HG03521 (cell line): Measurements from ENCODE around the gene ERAS.
"Not testable (repeated sequence)": the region's sequence is repeated elsewhere in the genome, so short reads cannot be mapped to it uniquely, and the experiment has no call there.

Experiments
- ATAC-seq: cut with Tn5 transposase; IDR thresholded peaks from one replicate; pipeline ENCODE4 v1.9.1; 2021; ENCODE audit warnings: mild to moderate bottlenecking, moderate library complexity; ENCODE audit not compliant: unreplicated experiment

ERAS gene

DNA sequence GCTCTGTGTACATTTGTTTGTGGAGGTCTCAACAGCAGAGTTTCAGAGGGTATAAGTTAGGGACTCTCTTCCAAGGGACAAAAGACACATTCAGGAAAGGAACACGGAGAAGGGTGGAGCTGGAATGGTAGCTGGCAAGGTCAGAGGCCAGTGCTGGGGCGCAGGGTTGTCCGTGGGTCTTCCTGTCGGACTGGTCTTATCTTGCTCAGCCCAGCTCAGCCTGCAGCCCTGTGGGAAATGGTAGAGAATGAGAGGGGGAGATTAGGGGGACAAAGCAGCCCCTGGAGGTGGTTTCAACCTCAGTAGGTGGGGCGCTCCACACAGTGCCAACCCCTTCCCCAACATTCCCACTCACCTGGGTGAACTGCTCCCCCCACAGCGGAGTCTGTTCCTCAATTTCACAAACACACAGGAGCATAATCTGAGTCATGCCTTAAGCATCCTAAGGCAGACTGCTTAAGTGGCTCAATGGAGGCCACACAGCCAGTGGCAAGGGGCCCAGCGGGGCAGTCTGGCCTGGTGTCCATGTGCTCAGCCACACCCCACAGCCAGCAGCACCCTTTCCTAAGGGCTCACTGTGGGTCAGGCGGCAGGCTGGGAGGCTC lies 31.3 kb upstream of the ERAS start:
- ATAC-seq = no peak

DNA sequence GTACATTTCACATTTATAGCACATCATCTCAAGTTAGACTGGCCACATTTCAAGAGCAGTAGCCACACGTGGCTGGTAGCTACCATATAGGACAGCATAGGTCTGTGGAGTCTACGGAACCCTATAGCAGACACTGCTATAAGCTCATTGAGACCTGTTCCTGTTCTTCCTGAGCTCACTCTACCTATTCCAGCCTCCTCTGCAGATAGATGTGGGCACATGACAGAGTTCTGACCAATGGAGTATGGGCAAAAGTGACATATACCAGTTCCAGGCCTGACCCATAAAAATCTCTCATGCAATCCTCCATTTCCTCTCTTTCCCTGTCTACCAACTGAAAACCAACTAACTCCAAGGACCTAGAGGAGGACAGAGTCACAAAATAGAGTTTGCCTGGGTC lies 28.0 kb upstream of the ERAS start:
- ATAC-seq = no peak

DNA sequence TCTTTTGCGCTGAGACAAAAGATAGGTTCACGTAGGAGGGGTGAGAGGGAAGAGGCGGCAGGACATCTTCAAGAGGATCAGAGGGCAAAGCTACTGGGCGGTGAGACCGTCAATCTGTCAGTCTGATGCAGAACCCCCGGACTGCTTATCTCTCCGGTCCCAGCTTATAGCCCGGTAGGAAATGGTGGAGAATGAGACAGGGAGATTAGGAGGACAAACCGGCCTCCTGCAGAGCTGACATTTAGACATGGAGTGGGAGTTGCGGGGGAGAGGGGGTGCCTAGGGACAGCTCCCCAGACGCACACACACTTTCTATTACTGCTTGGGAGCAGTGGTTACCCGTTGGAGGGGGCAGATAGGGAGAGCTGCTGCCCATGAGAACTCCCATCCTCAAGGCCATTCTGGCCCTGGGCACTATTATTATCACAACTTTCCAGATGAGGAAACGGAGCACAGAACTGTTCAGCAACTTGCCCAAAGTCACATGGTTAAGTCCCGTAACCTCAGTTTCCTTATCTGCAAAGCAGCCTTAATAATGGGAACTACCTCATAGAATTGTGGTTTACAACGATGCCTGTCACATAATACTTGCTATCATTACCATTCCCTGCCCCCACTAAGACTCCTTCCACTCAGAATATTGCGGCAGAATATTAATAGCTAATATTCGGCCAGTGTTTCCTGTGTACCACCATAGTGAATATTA lies 25.6 kb upstream of the ERAS start:
- ATAC-seq = no peak

DNA sequence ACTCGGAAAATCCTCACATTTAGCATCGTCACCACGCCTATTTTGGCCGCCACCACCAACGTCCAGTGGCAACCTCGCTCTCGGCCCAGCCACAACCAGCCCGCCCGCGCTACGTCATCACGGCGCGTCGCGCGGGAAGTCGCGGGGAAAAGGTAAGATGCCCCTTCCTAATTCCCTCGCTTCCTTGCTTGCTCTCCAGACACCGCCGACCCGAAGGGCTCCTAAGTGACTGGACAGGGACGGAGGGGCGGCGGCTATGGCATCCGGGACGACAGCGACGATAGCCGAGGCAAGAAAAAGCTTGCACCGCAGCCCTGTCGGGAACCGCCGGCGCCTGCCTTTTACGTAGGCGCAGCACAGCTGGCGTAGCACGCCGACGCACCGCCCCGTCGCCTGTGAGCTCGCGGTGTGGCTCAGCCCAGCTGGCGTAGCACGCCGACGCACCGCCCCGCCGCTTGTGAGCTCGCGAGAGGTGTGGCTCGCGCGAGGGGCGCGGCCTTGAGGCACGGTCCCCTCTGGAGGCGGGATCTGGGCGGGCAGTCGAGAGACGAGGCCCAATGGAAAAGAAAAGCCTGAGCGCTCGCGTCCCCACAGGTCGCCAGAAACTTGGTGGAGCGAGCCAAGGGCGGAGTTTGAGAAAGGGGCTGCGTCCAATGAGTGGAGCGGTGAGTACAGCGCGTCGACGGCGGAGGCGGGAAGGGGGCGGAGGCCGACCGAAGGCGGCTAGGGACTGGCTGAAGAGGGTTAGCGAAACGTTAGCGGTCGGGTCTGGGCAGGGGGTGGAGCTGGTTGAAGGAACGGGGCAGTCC lies 24.8 kb upstream of the ERAS start, which contains the start of gene HDAC6:
Gene HDAC6, plus strand, starts transcription at position 788 of the 809 bp plus-strand sequence. CDS start 626 bp downstream, outside the sequence.
- ATAC-seq = peak; percentile 85

DNA sequence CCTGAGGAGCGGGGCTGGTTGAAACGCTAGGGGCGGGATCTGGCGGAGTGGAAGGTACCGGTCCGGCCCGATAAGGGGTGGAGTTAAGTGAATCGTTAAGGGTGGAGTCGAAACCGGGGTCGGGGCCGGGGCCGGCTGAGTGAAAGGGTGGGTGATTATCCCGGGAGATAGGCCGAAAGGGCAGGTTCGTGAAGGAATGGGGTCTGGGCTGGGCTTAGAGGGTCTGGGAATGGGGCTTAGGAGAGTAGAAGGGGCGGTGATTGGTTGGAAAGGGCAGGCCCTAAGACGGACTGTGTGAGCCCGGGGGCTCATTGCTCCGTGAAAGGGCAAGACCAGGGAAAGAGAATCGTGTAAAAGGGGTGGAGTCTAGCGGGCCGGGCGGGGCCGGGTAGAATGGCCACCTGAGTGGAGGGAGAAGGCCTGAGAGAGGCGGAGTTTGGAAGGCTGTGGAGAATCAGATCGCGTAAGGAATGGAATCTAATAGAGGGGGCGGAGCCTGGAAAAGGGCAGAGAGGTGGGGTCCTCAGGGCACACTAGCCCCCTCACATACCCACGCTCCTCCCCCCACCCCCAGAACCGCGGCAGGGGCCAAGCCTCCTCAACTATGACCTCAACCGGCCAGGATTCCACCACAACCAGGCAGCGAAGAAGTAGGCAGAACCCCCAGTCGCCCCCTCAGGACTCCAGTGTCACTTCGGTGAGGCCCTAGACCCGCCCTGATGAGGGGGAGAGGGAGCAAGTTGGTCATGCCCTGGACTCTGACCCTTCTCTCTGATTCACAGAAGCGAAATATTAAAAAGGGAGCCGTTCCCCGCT lies 24.0 kb upstream of the ERAS start:
- peak; percentile 30 for ATAC-seq

DNA sequence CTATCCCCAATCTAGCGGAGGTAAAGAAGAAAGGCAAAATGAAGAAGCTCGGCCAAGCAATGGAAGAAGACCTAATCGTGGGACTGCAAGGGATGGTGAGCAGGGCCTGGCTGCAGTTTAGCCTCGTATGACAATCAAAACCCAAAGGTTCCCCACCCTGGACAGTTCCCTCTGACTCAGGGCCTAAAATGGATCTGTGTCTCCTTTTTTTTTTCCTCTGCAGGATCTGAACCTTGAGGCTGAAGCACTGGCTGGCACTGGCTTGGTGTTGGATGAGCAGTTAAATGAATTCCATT lies 23.5 kb upstream of the ERAS start:
- no peak for ATAC-seq

DNA sequence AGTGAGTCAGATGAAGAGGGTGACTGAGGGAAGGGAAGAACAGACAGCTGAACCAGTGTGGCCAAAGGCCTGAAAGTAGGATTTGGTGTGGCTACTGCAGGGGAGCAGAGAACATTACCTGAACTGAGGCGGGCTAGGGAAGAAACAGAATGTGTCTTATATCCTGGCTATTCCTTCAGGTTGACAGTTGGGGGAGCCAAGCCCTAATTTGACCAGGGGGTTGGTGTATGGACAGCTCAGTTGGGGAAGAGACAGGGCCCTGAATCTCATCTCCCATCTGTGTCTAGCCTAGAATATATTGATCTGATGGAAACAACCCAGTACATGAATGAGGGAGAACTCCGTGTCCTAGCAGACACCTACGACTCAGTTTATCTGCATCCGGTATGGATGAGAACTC lies 20.2 kb upstream of the ERAS start:
- ATAC-seq = no peak

DNA sequence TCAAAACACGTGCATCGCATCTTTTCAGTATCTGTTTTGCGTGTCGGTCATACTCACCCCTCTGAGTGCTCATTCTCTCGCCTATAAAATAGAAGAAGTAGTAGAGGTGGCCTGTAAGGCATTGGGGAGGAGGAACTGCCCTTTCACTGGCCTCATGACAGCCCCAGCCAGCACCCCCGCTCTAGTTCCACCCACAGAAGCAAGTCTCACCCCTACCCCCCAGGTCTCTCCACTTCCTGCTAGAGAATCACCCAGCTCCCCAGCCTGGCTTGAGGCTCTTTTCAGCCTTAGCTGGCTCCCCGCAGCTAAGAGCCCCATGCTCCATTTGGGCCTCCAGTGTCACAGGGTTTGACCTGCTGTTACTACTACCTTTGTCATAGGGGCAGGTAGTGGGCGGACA lies 12.7 kb upstream of the ERAS start:
- no peak for ATAC-seq

DNA sequence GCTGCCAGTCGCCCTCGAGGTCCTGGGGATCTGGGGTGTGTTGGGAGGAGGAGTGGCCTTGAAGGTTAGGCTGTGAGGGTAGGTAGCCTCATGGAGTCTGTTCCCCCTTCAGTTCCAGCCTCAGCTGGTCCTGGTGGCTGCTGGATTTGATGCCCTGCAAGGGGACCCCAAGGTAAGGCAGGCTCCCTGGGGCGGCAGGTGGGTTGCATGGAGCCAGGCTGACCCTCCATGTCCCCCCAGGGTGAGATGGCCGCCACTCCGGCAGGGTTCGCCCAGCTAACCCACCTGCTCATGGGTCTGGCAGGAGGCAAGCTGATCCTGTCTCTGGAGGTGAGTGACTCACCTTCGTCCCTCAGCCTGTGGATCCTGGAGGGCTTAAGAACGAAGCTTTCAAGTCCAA lies 11.6 kb upstream of the ERAS start:
- ATAC-seq = no peak

DNA sequence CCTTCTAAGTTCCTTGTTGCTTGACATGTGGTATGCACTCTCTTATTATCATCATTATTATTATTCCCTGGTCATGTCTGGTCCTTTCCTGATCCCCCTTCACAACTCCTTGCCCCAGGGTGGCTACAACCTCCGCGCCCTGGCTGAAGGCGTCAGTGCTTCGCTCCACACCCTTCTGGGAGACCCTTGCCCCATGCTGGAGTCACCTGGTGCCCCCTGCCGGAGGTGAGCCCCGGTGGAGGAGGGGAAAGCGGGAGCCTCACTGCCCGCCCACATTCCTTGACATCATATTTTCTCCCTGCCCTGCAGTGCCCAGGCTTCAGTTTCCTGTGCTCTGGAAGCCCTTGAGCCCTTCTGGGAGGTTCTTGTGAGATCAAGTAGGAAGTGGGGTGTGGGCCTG lies 11.0 kb upstream of the ERAS start:
- ATAC-seq = no peak

DNA sequence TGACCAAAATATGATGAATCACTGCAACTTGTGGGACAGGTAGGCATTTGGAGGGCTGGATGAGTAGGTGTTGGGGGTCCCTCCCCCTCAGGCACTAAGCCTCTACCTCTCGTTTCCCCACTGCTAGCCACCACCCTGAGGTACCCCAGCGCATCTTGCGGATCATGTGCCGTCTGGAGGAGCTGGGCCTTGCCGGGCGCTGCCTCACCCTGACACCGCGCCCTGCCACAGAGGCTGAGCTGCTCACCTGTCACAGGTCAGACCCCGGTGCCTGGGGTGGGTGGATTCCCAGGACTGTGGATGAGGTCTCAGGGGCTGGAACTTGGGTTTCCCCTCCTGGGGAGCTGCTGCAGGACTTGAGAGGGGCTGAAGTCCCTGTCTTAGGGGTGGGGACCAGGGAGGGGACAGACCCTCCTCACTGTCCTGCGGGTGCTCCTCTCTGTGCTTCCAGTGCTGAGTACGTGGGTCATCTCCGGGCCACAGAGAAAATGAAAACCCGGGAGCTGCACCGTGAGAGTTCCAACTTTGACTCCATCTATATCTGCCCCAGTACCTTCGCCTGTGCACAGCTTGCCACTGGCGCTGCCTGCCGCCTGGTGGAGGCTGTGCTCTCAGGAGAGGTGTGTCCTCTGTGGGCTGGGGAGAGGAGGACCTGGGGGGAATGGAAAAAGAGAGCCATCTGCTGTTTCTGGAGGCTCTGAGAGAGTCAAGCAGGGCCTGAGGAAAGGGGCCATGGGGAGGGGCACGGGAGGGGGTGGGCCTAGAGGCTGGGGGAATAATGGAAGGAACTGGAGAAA lies 10.1 kb upstream of the ERAS start:
- ATAC-seq = no peak

DNA sequence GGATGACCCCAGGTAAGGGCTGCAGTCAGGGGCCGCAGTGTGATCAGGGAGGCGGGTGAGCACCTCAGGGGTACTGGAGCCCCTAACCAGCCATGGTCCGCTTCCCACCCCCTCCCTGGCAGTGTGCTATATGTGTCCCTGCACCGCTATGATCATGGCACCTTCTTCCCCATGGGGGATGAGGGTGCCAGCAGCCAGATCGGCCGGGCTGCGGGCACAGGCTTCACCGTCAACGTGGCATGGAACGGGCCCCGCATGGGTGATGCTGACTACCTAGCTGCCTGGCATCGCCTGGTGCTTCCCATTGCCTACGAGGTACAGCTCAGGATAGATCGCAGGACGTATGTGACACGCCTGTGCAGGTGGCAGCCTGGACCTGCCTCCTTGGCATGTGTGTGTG lies 8.2 kb upstream of the ERAS start:
- ATAC-seq = no peak

DNA sequence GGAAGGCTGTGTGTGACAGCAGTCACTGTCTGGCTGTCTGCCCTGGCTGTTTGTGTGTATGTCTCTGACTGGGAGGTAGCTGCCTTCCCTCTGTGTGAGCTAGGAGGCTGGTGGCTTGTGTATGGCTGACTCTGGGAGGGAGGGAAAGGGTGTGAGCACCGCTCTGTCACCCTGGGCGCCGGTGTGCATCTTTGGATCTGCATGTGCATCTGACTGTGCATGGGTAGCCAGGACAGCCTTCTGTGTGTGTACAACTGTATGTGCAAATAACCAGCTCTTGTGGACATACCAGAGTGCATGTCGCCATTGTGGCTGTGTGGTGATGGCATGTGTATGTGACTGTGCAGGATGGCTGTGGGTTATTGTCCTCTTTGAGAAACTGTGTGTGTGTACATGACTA lies 7.4 kb upstream of the ERAS start:
- ATAC-seq = no peak

DNA sequence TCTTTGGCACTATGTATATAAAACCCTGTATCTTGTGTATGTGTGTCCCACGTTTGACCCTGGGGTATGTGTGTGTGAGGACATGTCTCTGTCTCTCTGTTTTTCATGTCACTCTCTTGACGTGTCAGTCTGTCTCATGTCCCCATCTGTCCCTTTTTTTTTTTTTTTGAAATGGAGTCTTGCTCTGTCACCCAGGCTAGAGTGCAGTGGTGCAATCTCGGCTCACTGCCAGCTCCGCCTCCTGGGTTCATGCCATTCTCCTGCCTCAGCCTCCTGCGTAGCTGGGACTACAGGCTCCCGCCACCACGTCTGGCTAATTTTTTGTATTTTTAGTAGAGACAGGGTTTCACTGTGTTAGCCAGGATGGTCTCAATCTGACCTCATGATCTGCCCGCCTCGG lies 6.9 kb upstream of the ERAS start:
- not testable (repeated sequence) for ATAC-seq

DNA sequence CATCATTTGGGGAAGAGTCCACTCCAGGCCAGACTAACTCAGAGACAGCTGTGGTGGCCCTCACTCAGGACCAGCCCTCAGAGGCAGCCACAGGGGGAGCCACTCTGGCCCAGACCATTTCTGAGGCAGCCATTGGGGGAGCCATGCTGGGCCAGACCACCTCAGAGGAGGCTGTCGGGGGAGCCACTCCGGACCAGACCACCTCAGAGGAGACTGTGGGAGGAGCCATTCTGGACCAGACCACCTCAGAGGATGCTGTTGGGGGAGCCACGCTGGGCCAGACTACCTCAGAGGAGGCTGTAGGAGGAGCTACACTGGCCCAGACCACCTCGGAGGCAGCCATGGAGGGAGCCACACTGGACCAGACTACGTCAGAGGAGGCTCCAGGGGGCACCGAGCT lies 3.3 kb upstream of the ERAS start:
- no peak for ATAC-seq

DNA sequence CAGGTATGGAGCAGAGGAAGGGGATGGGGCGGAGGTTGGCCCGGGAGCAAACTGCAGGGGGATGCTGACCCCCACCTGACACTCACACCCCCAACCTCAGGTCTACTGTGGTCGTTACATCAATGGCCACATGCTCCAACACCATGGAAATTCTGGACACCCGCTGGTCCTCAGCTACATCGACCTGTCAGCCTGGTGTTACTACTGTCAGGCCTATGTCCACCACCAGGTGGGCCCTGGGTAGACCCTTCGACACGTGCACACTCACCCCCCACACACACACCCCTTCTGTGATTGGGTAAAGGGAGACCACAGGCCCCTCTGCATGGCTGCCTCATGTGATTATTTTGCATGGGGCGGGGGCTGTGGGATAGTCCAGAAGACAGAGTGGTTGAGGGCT lies 2.2 kb upstream of the ERAS start:
- ATAC-seq = no peak

DNA sequence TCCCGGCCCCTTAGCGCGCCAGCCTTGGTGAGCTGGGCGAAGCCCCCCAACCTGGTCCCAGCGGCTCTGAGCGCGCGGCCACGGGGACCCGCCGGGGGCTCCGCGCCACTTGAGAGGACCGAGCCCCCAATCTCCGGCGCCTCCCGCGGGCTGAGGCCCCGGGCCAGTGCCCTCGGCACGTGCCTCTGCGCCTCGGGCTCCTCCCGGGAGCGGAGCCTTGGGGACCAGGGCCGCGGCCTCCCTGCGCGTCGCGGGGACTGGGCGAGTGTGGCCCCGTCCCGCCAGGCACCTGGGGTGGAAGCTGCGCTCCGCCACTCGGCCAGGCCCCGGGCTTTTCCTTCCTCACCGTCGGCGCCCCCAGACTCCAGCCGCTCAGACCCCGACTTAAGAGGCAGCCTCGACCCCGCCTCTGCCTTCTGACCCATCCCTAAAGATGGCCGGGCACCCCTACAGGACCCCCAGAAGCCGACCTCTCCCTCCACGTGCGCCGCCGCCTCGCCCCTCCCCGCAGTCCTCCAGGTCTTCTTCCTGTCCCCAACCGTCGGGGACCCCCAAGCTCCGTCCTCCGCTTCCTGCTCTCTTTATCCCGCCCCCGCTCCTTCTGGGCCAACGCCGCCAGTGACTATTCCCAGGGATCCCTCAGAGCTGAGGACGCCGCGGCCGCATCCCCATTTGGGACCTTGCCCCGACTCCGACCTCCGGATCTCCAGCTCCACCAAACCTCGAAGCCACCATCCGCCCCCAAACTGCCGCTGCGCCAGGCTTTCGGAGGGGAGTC lies 752 bp downstream of the ERAS start:
- ATAC-seq = no peak

DNA sequence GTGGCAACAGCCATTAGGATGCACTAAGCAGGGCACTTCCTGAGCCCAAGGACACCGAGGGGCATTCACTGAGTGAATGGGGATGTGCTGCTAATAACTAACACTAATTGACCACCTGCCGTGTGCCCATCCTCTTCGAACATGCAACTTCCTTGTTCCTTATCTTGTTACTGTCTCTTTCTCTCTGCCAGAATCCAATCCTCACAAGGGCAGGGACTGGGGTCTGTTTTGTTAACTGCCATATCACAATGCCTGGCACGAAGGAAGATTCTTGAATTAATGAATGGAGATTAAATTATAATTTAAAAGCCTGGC lies 1.3 kb downstream of the ERAS start:
- ATAC-seq = no peak

DNA sequence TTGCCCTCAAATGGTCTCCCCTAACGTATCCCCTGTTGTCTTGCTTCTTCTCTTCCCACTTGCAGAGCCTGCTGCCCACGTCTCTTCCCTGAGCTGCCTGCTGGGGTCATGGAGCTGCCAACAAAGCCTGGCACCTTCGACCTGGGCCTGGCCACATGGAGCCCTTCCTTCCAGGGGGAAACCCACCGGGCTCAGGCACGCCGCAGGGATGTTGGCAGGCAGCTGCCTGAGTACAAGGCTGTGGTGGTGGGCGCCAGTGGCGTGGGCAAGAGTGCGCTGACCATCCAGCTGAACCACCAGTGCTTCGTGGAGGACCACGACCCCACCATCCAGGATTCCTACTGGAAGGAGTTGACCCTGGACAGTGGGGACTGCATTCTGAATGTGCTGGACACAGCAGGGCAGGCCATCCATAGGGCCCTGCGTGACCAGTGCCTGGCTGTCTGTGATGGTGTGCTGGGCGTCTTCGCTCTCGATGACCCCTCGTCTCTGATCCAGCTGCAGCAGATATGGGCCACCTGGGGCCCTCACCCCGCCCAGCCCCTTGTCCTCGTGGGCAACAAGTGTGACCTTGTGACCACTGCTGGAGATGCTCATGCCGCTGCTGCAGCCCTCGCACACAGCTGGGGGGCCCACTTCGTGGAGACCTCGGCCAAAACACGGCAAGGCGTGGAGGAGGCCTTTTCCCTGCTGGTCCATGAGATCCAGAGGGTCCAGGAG lies 2.9 kb downstream of the ERAS start:
- ATAC-seq = no peak
